Left ventricle myocardium superior (tissue), 1 donor: ENCODE results near the gene TSC22D3. TPM values are rescaled to one million over a fixed set of nuclear protein-coding genes. Genes with fewer than 3 reads are reported as not detected.
A peak's percentile ranks its signal among the peaks of the same experiment; 100 is the strongest.

Source experiments
- ATAC-seq: fragments of 200-7000 bp; cut with Tn5 transposase; one replicate; pipeline ENCODE4 v1.9.1; 2020; ENCODE audit warnings: mild to moderate bottlenecking, moderate library complexity
- DNase-seq: peaks from one replicate; pipeline ENCODE4 v3.0.0-alpha.2; 2020
- intact Hi-C: fragments of 100-400 bp; cut with micrococcal nuclease; formaldehyde crosslinking; loops from one replicate; pipeline ENCODE4 v1.11.0; 2022
- total RNA-seq: library from RNA; stranded (reverse); fragmentation: NEBNext Ultra II Directional; extraction: Animal tissue kit (Norgen Biotek cat#: 25700); gene quantifications from one replicate; pipeline ENCODE4 v1.2.1, GENCODE V29; 2021
- donor health status: DM: no; HTN: yes; CAD: no; lungs with severe emphysema.

The TSC22D3 gene
- total RNA-seq, 1 donor from 2014 or later = 63.3 TPM

- DNase-seq (no peak), ATAC-seq (no peak)
- intact Hi-C loops = no loop called here
These were observed 10.6 kb downstream of the TSC22D3 start for GRCh38 chrX:107764845-107765608.

GRCh38 chrX:107763647-107764046, 11.9 kb downstream of the TSC22D3 start:
- ATAC-seq (no peak), DNase-seq (no peak)
- intact Hi-C loops = no loop called here

- intact Hi-C loops = no loop called here
- ATAC-seq (no peak), DNase-seq (no peak)
These were observed 15.1 kb downstream of the TSC22D3 start for GRCh38 chrX:107760304-107761077.

- DNase-seq (no peak), ATAC-seq (no peak)
- intact Hi-C loops = no loop called here
These were observed 17.3 kb downstream of the TSC22D3 start for GRCh38 chrX:107758231-107758766.

- DNase-seq (no peak), ATAC-seq (peak; percentile 87)
- intact Hi-C loops = no loop called here
These were observed 19.9 kb downstream of the TSC22D3 start for GRCh38 chrX:107755721-107756120.

- intact Hi-C loops = no loop called here
These were observed 22.4 kb downstream of the TSC22D3 start for GRCh38 chrX:107753187-107753586.

GRCh38 chrX:107752714-107753113, 22.9 kb downstream of the TSC22D3 start:
- intact Hi-C loops = no loop called here
- DNase-seq (no peak), ATAC-seq (no peak)

More at GRCh38 chrX:107753187-107753586, 22.4 kb downstream of the TSC22D3 start:
- ATAC-seq (peak; percentile 67), DNase-seq (no peak)

- ATAC-seq = no peak
- no peak for DNase-seq
- intact Hi-C loops = no loop called here
These were observed 23.5 kb downstream of the TSC22D3 start for GRCh38 chrX:107752043-107752442.

GRCh38 chrX:107750861-107751445, 24.6 kb downstream of the TSC22D3 start:
- no peak for DNase-seq
- ATAC-seq = no peak
- intact Hi-C loops = no loop called here

- intact Hi-C loops = no loop called here
- no peak for ATAC-seq
- DNase-seq = no peak
These were observed 25.3 kb downstream of the TSC22D3 start for GRCh38 chrX:107750263-107750662.

GRCh38 chrX:107748506-107748905, 27.1 kb downstream of the TSC22D3 start:
- intact Hi-C loops = no loop called here
- DNase-seq (no peak), ATAC-seq (no peak)

GRCh38 chrX:107747596-107748161, 27.9 kb downstream of the TSC22D3 start:
- ATAC-seq = peak; percentile 89
- DNase-seq = peak; percentile 40
- intact Hi-C loops = no loop called here

- no peak for DNase-seq
- intact Hi-C loops = no loop called here
- ATAC-seq = no peak
These were observed 30.7 kb downstream of the TSC22D3 start for GRCh38 chrX:107744868-107745267.

- DNase-seq = no peak
- no peak for ATAC-seq
- intact Hi-C loops = no loop called here
These were observed 31.6 kb downstream of the TSC22D3 start for GRCh38 chrX:107743995-107744394.

- DNase-seq (peak; percentile 48), ATAC-seq (no peak)
- intact Hi-C loops = no loop called here
These were observed 32.8 kb downstream of the TSC22D3 start for GRCh38 chrX:107742700-107743191.

- DNase-seq = no peak
- intact Hi-C loops = no loop called here
- ATAC-seq = no peak
These were observed 34.2 kb downstream of the TSC22D3 start for GRCh38 chrX:107741404-107741790.

GRCh38 chrX:107739541-107739940, 36.0 kb downstream of the TSC22D3 start:
- ATAC-seq = no peak
- no peak for DNase-seq
- intact Hi-C loops = no loop called here

GRCh38 chrX:107738768-107739167, 36.8 kb downstream of the TSC22D3 start:
- intact Hi-C loops = no loop called here
- ATAC-seq (no peak), DNase-seq (no peak)

- intact Hi-C loops = no loop called here
- ATAC-seq (peak; percentile 30), DNase-seq (peak; percentile 57)
These were observed 37.3 kb downstream of the TSC22D3 start for GRCh38 chrX:107738272-107738671.
